Dermis blood vessel endothelial cell (primary cell): ENCODE data around the gene SMYD2. TPM values are rescaled to one million over a fixed set of nuclear protein-coding genes. Genes with fewer than 3 reads are reported as not detected.

Source experiments
- DNase-seq: peaks from one replicate; pipeline ENCODE4 v3.0.0; 2010
- total RNA-seq: library from RNA; depleted of rRNA; stranded (reverse); fragments of >200 nt; gene quantifications from 2 replicates; pipeline ENCODE4 v1.2.3, GENCODE V29; 2014

The SMYD2 gene
- total RNA-seq, result 160 and 174 TPM in 2 replicates

GRCh38 chr1:214281021-214281719 lies at the start of gene SMYD2:
TSS of gene SMYD2 (plus strand) at chr1:214281159. CDS start at chr1:214281255, 96 bp downstream.
- peak; percentile 70 for DNase-seq

- DNase-seq, result no peak
Measured at GRCh38 chr1:214233856-214234634, 46.9 kb upstream of the SMYD2 start.

- no peak for DNase-seq
Measured at GRCh38 chr1:214234635-214235025, 46.3 kb upstream of the SMYD2 start.

- no peak for DNase-seq
Measured at GRCh38 chr1:214236477-214236876, 44.5 kb upstream of the SMYD2 start.

- DNase-seq, result peak; percentile 37
Measured at GRCh38 chr1:214241060-214241459, 39.9 kb upstream of the SMYD2 start.

- no peak for DNase-seq
Measured at GRCh38 chr1:214244252-214244651, 36.7 kb upstream of the SMYD2 start.

GRCh38 chr1:214244841-214245240 lies 36.1 kb upstream of the SMYD2 start:
- no peak for DNase-seq

- no peak for DNase-seq
Measured at GRCh38 chr1:214247501-214248041, 33.4 kb upstream of the SMYD2 start.

GRCh38 chr1:214248311-214249085 lies 32.5 kb upstream of the SMYD2 start:
- peak; percentile 55 for DNase-seq

GRCh38 chr1:214249651-214250050 lies 31.3 kb upstream of the SMYD2 start:
- no peak for DNase-seq

GRCh38 chr1:214251354-214251753 lies 29.6 kb upstream of the SMYD2 start:
- no peak for DNase-seq

- DNase-seq, result no peak
Measured at GRCh38 chr1:214255509-214255908, 25.4 kb upstream of the SMYD2 start.

GRCh38 chr1:214259353-214259977 lies 21.5 kb upstream of the SMYD2 start:
- peak; percentile 38 for DNase-seq

- no peak for DNase-seq
Measured at GRCh38 chr1:214260561-214261205, 20.3 kb upstream of the SMYD2 start.

- DNase-seq, result peak; percentile 88
Measured at GRCh38 chr1:214261206-214262123, 19.5 kb upstream of the SMYD2 start.

- no peak for DNase-seq
Measured at GRCh38 chr1:214264196-214264595, 16.8 kb upstream of the SMYD2 start.

GRCh38 chr1:214264976-214265375 lies 16.0 kb upstream of the SMYD2 start:
- no peak for DNase-seq

GRCh38 chr1:214270097-214270650 lies 10.8 kb upstream of the SMYD2 start:
- DNase-seq, result no peak

GRCh38 chr1:214271174-214271858 lies 9.6 kb upstream of the SMYD2 start:
- no peak for DNase-seq
